Colonic mucosa (tissue), 4 donors: ENCODE data around the gene CDH4. TPM values are rescaled to one million over a fixed set of nuclear protein-coding genes. Genes with fewer than 3 reads are reported as not detected.

Experiments used
- DNase-seq: peaks from one replicate; pipeline ENCODE4 v3.0.0-alpha.2; 2020
- H3K27ac ChIP-seq: fragments of 200-600 bp; one replicate; pipeline ENCODE4 v1.8.0; 2021
- H3K27me3 ChIP-seq: fragments of 200-600 bp; one replicate; pipeline ENCODE4 v1.8.0; 2021
- H3K36me3 ChIP-seq: fragments of 200-600 bp; one replicate; pipeline ENCODE4 v1.8.0; 2021
- H3K4me1 ChIP-seq: fragments of 200-600 bp; one replicate; pipeline ENCODE4 v1.8.0; 2021; ENCODE audit warnings: mild to moderate bottlenecking
- H3K4me3 ChIP-seq: fragments of 200-600 bp; one replicate; pipeline ENCODE4 v1.8.0; 2021
- H3K9ac ChIP-seq, 2 donors: one replicate each; pipeline ENCODE4 v1.7.0; 2013; ENCODE audit warnings: control low read depth in 2 of 2, low read depth in 2 of 2, low read length in 2 of 2
- H3K9me3 ChIP-seq: fragments of 200-600 bp; one replicate; pipeline ENCODE4 v1.8.0; 2021
- intact Hi-C: fragments of 100-400 bp; cut with DNase I; formaldehyde crosslinking; loops from one replicate; pipeline ENCODE4 v1.14.1; 2022
- total RNA-seq, 2 donors: library from RNA; stranded (reverse); fragmentation: NEBNext Ultra II Directional in 1 of 2; extraction: Animal tissue kit (Norgen Biotek cat#: 25700) in 1 of 2; gene quantifications; one replicate each; pipeline ENCODE4 v1.2.1, GENCODE V29; 2021
- TF ChIP-seq, protein P1 (sequence below): fragments of 200-600 bp; IDR thresholded peaks from one replicate; pipeline ENCODE4 v1.8.0; 2022; ENCODE audit warnings: antibody characterized with exemption, mild to moderate bottlenecking
- donor health status: healthy.
- donor health status: DM: no; HTN: no; CAD: no.
- donor health status: DM: no; HTN: no; CAD: no.

The CDH4 gene
- total RNA-seq, 2 donors from 2014 or later, result 0.08 TPM; not detected in 1

DNA sequence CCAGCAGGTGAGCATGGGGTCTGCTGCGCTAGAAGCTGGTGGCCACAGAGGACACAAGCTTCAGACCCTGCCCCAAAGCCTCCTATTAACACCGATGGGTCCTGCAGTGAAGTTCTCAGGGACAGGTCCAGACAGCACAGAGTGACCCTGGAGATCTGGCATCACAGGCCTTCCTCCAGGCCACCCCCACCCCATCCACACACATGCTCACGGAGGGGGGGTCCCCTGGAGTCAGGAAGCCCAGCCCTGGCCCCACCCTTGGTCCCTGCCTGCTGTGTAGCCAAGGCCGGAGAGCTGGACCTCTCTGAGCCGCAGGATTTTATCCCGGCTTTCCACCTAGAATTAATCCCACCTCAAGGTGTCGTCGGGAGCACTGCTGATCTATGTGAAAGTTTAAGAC is 646.3 kb downstream of the CDH4 start:
- TF ChIP-seq, protein P1, sequence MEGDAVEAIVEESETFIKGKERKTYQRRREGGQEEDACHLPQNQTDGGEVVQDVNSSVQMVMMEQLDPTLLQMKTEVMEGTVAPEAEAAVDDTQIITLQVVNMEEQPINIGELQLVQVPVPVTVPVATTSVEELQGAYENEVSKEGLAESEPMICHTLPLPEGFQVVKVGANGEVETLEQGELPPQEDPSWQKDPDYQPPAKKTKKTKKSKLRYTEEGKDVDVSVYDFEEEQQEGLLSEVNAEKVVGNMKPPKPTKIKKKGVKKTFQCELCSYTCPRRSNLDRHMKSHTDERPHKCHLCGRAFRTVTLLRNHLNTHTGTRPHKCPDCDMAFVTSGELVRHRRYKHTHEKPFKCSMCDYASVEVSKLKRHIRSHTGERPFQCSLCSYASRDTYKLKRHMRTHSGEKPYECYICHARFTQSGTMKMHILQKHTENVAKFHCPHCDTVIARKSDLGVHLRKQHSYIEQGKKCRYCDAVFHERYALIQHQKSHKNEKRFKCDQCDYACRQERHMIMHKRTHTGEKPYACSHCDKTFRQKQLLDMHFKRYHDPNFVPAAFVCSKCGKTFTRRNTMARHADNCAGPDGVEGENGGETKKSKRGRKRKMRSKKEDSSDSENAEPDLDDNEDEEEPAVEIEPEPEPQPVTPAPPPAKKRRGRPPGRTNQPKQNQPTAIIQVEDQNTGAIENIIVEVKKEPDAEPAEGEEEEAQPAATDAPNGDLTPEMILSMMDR, result no peak
- no peak overlapping the region for H3K9ac ChIP-seq
- no peaks in the 10 kb centered on the region for H3K9me3 ChIP-seq
- H3K4me1 ChIP-seq, result no peaks in the 10 kb centered on the region
- H3K4me3 ChIP-seq, result no peak overlapping the region
- no peak overlapping the region for H3K27ac ChIP-seq
- H3K36me3 ChIP-seq, result no peaks in the 10 kb centered on the region
- no peak for DNase-seq
- no peaks in the 10 kb centered on the region for H3K27me3 ChIP-seq
- intact Hi-C loops, result no loop called here

- Histone ChIP-seq H3K4me3 (no peak overlapping the region), H3K27ac (no peak overlapping the region), H3K27me3 (no peaks in the 10 kb centered on the region), H3K9ac (no peak overlapping the region), H3K4me1 (no peaks in the 10 kb centered on the region), H3K36me3 (no peaks in the 10 kb centered on the region), H3K9me3 (no peaks in the 10 kb centered on the region)
- TF ChIP-seq, protein P1, result no peak
- intact Hi-C loops, result no loop called here
- DNase-seq, result no peak
Measured at GRCh38 chr20:61900011-61900944, 648.2 kb downstream of the CDH4 start.

DNA sequence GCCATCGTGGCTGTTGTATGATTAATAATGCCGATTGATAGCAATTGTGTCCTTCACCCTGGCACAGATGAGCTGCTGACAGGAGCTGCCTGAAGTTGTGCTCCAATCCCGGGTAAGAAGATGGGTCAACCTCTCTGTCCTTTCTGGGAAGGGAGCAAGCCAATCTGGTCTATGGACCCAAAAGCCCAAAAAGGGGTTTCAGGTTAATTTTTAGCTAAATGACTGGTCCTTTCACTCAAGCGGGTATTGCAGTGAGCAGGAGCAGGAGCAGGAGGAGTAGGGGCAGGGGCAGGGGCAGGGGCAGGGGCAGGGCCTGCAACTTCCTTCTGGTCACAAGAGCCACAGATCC is 648.9 kb downstream of the CDH4 start:
- Histone ChIP-seq H3K9me3 (no peaks in the 10 kb centered on the region), H3K36me3 (no peaks in the 10 kb centered on the region), H3K9ac (no peak overlapping the region), H3K27ac (no peak overlapping the region), H3K27me3 (no peaks in the 10 kb centered on the region), H3K4me1 (no peaks in the 10 kb centered on the region), H3K4me3 (no peak overlapping the region)
- no peak for DNase-seq
- TF ChIP-seq, protein P1, result no peak
- intact Hi-C loops, result no loop called here

- TF ChIP-seq, protein P1, result no peak
- DNase-seq, result no peak
- Histone ChIP-seq H3K27me3 (no peaks in the 10 kb centered on the region), H3K9ac (no peak overlapping the region), H3K4me1 (no peaks in the 10 kb centered on the region), H3K9me3 (no peaks in the 10 kb centered on the region), H3K27ac (no peak overlapping the region), H3K4me3 (no peak overlapping the region), H3K36me3 (no peaks in the 10 kb centered on the region)
- intact Hi-C loops, result no loop called here
Measured at GRCh38 chr20:61901392-61902220, 649.5 kb downstream of the CDH4 start.

- intact Hi-C loops, result no loop called here
- Histone ChIP-seq H3K9me3 (no peaks in the 10 kb centered on the region), H3K9ac (no peak overlapping the region), H3K27me3 (no peaks in the 10 kb centered on the region), H3K27ac (no peak overlapping the region), H3K36me3 (no peaks in the 10 kb centered on the region), H3K4me3 (no peak overlapping the region), H3K4me1 (no peaks in the 10 kb centered on the region)
- peak; percentile 22 for DNase-seq
- TF ChIP-seq, protein P1, result no peak
Measured at GRCh38 chr20:61902221-61902869, 650.3 kb downstream of the CDH4 start.
